ENCODE data around the gene DPH3. TPM values are rescaled to one million over a fixed set of nuclear protein-coding genes. Genes with fewer than 3 reads are reported as not detected.

DPH3 gene
- total and polyA plus RNA-seq, 2 experiments from 2014 or later, result 7.9 to 30.0 TPM

DNA sequence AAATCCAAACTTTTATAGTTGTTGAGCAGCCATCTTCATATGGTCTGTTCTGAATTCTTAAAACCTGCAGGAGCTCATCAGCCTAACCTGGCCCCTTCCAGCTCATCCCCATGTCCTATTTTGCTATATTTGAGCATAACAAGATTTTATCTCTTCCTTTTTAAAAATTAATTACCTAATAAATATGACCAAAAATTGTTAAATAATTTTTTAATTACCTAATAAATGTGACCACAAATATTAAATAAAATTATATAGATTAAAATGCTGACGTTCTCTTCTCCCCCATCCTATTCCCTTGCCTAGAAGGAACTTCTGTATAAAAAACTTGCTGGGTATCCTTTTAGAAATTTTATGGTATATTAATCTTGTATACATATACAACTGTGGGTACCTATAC, 44.0 kb upstream of the DPH3 start:
- no peaks in the 10 kb centered on the region for H3K9me3 ChIP-seq (ENCODE audit: low read depth)
- no peak for DNase-seq (ENCODE audit: low read depth in 1 of 2, low spot score in 1 of 2)
- peaks cover 4% of the 10 kb centered on the region for H3K36me3 ChIP-seq
- H3K27ac ChIP-seq, result no peak overlapping the region
- TF ChIP-seq, protein P1, sequence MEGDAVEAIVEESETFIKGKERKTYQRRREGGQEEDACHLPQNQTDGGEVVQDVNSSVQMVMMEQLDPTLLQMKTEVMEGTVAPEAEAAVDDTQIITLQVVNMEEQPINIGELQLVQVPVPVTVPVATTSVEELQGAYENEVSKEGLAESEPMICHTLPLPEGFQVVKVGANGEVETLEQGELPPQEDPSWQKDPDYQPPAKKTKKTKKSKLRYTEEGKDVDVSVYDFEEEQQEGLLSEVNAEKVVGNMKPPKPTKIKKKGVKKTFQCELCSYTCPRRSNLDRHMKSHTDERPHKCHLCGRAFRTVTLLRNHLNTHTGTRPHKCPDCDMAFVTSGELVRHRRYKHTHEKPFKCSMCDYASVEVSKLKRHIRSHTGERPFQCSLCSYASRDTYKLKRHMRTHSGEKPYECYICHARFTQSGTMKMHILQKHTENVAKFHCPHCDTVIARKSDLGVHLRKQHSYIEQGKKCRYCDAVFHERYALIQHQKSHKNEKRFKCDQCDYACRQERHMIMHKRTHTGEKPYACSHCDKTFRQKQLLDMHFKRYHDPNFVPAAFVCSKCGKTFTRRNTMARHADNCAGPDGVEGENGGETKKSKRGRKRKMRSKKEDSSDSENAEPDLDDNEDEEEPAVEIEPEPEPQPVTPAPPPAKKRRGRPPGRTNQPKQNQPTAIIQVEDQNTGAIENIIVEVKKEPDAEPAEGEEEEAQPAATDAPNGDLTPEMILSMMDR (IDR thresholded peaks at IDR 0.05; ENCODE audit: low read depth, low read length), result no peak
- no peaks in the 10 kb centered on the region for H3K27me3 ChIP-seq
- H3K4me1 ChIP-seq (ENCODE audit: low read depth), result peaks cover 10% of the 10 kb centered on the region
- H3K4me3 ChIP-seq, result no peak overlapping the region

DNA sequence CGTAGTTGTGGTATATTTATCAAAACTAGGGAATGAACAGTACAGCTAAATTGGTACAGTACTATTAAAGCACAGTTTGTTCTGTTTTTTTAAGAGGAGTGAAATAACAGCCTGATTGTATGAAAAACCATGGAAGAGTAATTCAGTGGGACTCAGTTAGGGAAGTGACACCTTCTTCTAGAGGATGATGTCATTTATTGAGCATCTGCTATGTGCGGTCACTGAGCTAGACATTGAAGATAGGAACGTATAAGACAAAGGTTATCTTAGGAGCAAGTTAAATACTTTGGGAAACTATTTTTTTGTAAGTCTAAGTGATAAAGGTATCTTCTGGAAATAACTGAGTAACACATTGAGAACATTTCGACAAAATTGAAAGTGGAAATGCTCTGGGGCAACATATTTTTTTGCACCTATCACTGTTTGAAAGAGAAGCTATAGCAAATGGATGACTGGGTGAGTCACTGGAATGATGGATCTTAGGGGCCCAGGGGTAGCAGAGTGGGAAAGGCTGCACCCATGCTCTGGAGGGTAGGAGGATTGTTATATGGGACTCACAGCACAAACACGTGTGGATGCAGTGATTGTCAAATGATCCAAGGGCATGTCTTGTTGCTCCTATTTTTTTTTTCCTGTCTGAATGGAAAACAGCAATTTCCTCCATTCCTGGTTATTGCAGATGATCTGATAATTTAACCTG, 43.2 kb upstream of the DPH3 start:
- Histone ChIP-seq H3K4me1 (ENCODE audit: low read depth) (peaks cover 5% of the 10 kb centered on the region), H3K27me3 (no peaks in the 10 kb centered on the region), H3K27ac (no peak overlapping the region), H3K36me3 (no peaks in the 10 kb centered on the region), H3K9me3 (ENCODE audit: low read depth) (no peaks in the 10 kb centered on the region), H3K4me3 (no peak overlapping the region)
- TF ChIP-seq, protein P1 (IDR thresholded peaks at IDR 0.05; ENCODE audit: low read depth, low read length), result no peak
- DNase-seq (ENCODE audit: low read depth in 1 of 2, low spot score in 1 of 2), result peak in 1 of 2 donors; percentile 40

DNA sequence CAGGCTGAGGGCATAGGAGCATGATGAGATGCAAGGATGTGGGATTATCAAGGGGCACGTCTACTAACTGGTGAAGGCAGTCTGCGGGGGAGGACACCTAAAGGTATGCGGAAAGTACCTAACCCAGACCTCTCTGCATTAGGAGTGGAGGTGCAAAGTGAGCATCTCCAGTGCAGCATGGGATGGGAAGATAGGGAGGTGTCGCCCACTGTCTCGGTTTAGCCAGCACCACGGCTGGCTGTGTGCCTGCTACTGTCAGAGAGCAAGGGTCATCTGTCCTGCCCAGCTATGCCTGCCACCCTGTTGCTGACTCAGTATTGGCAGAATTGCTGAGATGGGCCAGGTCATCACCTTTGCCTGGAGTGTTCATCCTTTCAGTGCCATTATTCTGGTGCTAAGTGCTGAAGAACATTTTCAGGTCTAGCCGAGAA, 40.4 kb upstream of the DPH3 start:
- Histone ChIP-seq H3K9me3 (ENCODE audit: low read depth) (no peaks in the 10 kb centered on the region), H3K4me1 (ENCODE audit: low read depth) (peaks cover 28% of the 10 kb centered on the region), H3K27ac (no peak overlapping the region), H3K4me3 (no peak overlapping the region), H3K27me3 (no peaks in the 10 kb centered on the region), H3K36me3 (no peaks in the 10 kb centered on the region)
- TF ChIP-seq, protein P1 (IDR thresholded peaks at IDR 0.05; ENCODE audit: low read depth, low read length), result no peak
- no peak for DNase-seq (ENCODE audit: low read depth in 1 of 2, low spot score in 1 of 2)

DNA sequence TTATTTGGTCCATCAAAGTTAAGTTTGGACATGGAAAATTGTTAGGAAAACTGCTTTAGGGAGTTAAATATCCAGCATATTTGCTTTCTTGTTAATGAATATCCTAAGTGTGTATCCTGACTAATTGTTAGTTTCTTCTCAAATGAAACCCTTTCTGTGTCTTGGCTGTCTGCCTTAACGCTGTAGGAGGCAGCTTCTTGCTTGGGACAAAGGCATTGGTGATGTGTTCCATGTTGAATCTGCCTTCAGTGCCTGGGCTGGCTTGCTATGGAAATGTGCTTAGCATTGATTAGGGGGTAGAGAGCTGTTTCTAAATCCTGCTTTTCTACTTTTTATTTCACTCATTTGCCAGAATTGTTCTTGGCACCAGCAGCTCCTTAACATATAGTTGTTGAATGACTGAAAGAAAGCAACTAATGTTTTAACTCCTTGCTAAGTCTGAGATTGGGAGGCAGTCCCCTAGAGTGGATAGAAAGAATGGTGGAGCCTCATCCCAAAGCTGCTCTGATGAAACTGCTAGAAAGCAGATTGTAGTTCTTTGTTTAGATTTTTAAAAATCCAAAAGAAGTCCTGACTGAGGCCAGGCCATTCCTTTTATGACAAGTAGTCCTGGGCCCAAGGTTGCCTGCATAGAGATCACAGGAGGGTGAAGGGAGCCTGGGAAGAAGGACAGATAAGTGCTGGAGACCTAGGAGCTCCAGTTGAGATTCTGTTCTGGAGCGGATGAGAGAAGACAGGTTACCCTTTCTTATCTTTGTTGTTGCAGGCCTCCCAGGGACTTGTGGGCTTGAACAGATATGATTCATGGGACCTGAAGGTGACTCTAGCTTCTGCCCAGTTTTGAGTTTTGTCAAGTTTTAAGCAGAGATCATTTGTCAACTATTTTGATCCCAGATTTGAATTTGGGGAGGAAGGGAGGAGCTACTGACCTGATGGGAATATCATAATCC, 39.6 kb upstream of the DPH3 start:
- no peaks in the 10 kb centered on the region for H3K27me3 ChIP-seq
- peak overlapping the region; percentile 14 for H3K27ac ChIP-seq
- H3K4me3 ChIP-seq, result no peak overlapping the region
- DNase-seq (ENCODE audit: low read depth in 1 of 2, low spot score in 1 of 2), result no peak
- H3K36me3 ChIP-seq, result no peaks in the 10 kb centered on the region
- TF ChIP-seq, protein P1 (IDR thresholded peaks at IDR 0.05; ENCODE audit: low read depth, low read length), result no peak
- H3K9me3 ChIP-seq (ENCODE audit: low read depth), result no peaks in the 10 kb centered on the region
- peaks cover 33% of the 10 kb centered on the region for H3K4me1 ChIP-seq (ENCODE audit: low read depth)

DNA sequence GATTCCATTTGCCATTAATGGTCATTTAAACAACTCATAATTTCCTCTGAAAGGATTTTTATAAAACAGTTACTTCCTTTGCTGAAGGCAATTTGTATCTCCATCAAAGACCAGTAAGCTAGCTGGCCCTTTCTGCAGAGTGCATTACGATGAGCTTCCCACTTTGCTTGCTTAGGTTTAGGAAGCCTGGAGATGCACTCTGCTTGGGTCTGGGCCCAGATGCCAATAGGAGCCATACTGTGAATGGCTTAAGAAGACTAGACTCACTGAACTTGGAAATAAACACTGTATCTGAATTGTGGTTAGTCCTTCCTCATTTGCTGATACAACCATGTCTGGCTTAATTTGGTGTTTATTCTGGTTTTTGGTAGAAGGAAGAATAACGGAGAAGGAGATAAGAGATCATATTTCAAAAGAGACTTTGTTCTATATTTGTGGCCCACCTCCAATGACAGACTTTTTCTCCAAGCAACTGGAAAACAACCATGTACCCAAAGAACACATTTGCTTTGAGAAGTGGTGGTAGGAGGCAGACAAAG, 38.4 kb upstream of the DPH3 start:
- H3K4me3 ChIP-seq, result no peak overlapping the region
- no peaks in the 10 kb centered on the region for H3K36me3 ChIP-seq
- TF ChIP-seq, protein P1 (IDR thresholded peaks at IDR 0.05; ENCODE audit: low read depth, low read length), result no peak
- peaks cover 33% of the 10 kb centered on the region for H3K4me1 ChIP-seq (ENCODE audit: low read depth)
- no peaks in the 10 kb centered on the region for H3K9me3 ChIP-seq (ENCODE audit: low read depth)
- no peaks in the 10 kb centered on the region for H3K27me3 ChIP-seq
- H3K27ac ChIP-seq, result no peak overlapping the region
- no peak for DNase-seq (ENCODE audit: low read depth in 1 of 2, low spot score in 1 of 2)

Measured in cardiac muscle cell (in vitro differentiated cells and primary cell).